Stimulated activated CD4-positive, alpha-beta T cell treated with anti-CD3 and anti-CD28 coated beads, Interleukin-2, amount 100 ng/mL, for 48 hours (primary cell): ENCODE data around the gene TMEM11.
"Not testable (repeated sequence)": the region's sequence is repeated elsewhere in the genome, so short reads cannot be mapped to it uniquely, and the experiment has no call there.

Source experiments
- DNase-seq, 2 donors: peaks; one replicate each; pipeline ENCODE4 v3.0.0-alpha.2; 2020

TMEM11 gene

GRCh38 chr17:21210411-21211076, 3.4 kb downstream of the TMEM11 start:
- no peak for DNase-seq

- no peak for DNase-seq
Observed at GRCh38 chr17:21209511-21210175, 4.3 kb downstream of the TMEM11 start.

- DNase-seq, result no peak
Observed at GRCh38 chr17:21208352-21208751, 5.6 kb downstream of the TMEM11 start.

GRCh38 chr17:21204935-21205334, 9.0 kb downstream of the TMEM11 start:
- no peak for DNase-seq

GRCh38 chr17:21202512-21202911, 11.4 kb downstream of the TMEM11 start:
- no peak for DNase-seq

- no peak for DNase-seq
Observed at GRCh38 chr17:21201874-21202273, 12.1 kb downstream of the TMEM11 start.

GRCh38 chr17:21201298-21201595, 12.7 kb downstream of the TMEM11 start:
- no peak for DNase-seq

GRCh38 chr17:21200590-21201297, 13.2 kb downstream of the TMEM11 start:
- DNase-seq, result no peak

GRCh38 chr17:21199856-21200255, 14.1 kb downstream of the TMEM11 start:
- DNase-seq, result no peak

- no peak for DNase-seq
Observed at GRCh38 chr17:21199311-21199710, 14.7 kb downstream of the TMEM11 start.

GRCh38 chr17:21198411-21198810, 15.6 kb downstream of the TMEM11 start:
- no peak for DNase-seq

GRCh38 chr17:21196126-21196525, 17.8 kb downstream of the TMEM11 start:
- no peak for DNase-seq

GRCh38 chr17:21194703-21195102, 19.3 kb downstream of the TMEM11 start:
- DNase-seq, result no peak

GRCh38 chr17:21194226-21194625, 19.7 kb downstream of the TMEM11 start:
- DNase-seq, result no peak

- no peak for DNase-seq
Observed at GRCh38 chr17:21193031-21193430, 20.9 kb downstream of the TMEM11 start.

GRCh38 chr17:21192414-21192813, 21.5 kb downstream of the TMEM11 start:
- DNase-seq, result not testable (repeated sequence)

- DNase-seq, result no peak
Observed at GRCh38 chr17:21191698-21192097, 22.3 kb downstream of the TMEM11 start.

GRCh38 chr17:21190078-21190477, 23.9 kb downstream of the TMEM11 start:
- no peak for DNase-seq

GRCh38 chr17:21189361-21189760, 24.6 kb downstream of the TMEM11 start:
- DNase-seq, result no peak

- DNase-seq, result no peak
Observed at GRCh38 chr17:21186399-21187187, 27.4 kb downstream of the TMEM11 start.

GRCh38 chr17:21185061-21185460, 28.9 kb downstream of the TMEM11 start:
- DNase-seq, result no peak

GRCh38 chr17:21184570-21184969, 29.4 kb downstream of the TMEM11 start:
- DNase-seq, result no peak

- DNase-seq, result no peak
Observed at GRCh38 chr17:21183468-21183867, 30.5 kb downstream of the TMEM11 start.
